ENCODE results near the gene ARAP2. TPM values are rescaled to one million over a fixed set of nuclear protein-coding genes. Genes with fewer than 3 reads are reported as not detected.

Gene ARAP2
- total RNA-seq, 2 donors from 2014 or later, result 10.1 to 12.8 TPM

DNA sequence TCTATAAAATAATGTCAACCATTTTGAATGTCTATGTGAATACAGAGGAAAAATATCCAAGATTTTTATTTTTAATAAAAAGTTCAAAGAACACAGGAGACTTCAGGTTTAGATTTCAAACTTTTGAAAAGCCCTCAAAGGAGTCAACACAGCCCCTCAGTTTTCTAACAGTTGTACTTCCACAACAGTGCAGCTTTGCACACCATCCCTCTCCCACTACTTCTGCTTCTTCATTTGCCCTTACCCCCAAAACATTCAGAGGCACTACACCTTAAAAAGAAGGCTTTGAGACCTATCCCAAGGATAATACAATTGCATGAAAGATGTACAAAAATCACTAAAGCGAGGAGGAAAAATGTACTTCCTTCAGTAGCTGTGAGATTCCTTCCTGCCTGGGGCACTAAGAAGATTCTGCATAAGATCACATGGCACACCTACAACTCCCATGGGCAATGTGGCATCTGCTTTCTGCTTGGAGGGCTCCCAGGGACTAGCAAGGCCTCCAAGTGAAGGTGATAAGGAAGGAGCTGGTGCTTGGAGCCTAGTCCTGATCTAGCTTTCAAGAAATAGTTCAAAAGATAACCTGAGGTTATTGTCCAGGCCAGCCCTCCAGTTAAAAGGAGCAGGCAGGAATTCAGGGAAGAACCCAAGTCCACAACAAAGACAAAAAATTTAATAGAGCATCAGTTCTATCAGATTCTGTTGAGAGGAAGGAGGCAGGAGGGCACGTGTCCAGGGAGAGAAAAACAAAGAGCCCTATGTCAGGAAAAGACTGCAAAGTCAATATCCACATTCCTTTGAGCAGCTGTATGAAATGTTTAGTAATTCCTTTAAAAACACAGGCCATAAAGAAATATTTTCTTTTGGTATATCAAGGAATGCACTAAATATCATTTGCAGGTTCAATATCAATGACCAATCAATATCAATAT, 19.1 kb downstream of the ARAP2 start:
- intact Hi-C loops (cut with DNase I), result no loop called here

DNA sequence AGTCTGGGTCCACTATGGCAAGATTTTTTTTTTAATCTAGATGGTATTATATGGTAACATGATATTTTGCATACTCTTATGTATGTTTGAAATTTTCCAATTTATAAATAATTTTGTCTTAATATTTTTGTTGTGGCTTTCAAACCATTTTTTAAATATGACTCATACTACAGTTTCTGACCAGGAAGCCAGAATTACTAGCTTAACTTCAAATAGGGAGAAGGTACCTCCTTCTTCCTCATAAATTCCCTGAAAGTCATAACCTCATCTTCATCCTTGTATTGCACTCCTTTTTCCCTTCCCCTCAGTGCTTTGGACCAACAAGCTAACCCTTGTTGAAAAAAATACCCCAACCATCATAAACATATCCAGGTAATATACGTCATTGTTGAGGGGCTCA, 21.6 kb downstream of the ARAP2 start:
- intact Hi-C loops (cut with DNase I), result no loop called here
- no peak for DNase-seq (ENCODE audit: low spot score)

More for the DNA sequence above, 19.1 kb downstream of the ARAP2 start:
- DNase-seq (ENCODE audit: low spot score), result no peak

DNA sequence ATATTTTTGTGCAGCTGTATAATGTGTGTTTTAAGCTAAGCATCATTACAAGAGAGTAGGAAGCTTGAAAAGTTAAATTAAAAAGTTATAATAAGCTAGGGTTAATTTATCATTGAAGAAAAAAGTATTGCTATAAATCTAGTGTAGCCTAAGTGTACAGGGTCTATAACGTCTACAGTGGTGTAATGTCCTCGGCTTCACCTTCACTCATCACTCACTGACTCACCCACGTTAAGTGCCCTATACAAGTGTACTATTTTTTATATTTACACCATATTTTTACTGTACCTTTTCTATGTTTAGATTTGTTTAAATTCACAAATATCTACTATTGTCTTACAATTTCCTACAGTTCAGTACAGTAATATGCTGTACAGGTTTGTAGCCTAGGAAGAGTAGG, 23.5 kb downstream of the ARAP2 start:
- intact Hi-C loops (cut with DNase I), result no loop called here

DNA sequence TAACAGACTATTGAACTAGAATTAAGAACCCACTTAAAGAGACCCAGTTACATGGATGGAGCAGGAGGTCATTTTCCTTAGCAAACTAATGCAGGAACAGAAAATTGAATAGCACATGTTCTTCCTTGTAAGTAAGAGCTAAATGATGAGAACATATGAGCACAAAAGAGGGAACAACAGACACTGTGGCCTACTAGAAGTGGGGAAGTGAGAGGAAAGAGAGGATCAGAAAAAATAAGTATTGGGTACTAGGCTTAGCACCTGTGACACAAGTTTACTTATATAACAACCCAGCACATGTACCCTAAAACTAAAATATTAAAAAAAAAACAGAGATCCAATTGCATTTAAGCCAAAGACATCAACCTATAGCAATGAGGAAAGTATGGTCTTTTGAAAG, 26.2 kb downstream of the ARAP2 start:
- no peak for DNase-seq (ENCODE audit: low spot score)
- intact Hi-C loops (cut with DNase I), result no loop called here

More for the DNA sequence above, 23.5 kb downstream of the ARAP2 start:
- DNase-seq (ENCODE audit: low spot score), result no peak

DNA sequence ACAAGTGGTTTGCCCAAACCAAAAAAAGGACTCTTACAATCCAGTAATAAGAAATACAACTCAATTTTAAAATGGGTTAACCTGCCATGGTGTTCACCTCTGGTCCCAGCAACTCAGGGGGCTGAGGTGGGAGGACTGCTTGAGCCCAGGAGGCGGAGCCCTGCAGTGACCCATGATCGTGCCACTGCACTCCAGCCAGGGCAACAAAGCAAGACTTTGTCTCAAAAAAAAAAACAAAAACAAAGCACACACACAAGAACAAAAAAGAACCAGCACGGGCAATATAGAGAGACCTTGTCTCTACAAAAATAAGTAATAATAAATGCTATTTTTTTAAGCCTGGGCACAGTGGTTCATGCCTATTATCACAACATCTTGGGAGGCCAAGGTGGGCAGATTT, 28.7 kb downstream of the ARAP2 start:
- intact Hi-C loops (cut with DNase I), result no loop called here
- DNase-seq (ENCODE audit: low spot score), result no peak

DNA sequence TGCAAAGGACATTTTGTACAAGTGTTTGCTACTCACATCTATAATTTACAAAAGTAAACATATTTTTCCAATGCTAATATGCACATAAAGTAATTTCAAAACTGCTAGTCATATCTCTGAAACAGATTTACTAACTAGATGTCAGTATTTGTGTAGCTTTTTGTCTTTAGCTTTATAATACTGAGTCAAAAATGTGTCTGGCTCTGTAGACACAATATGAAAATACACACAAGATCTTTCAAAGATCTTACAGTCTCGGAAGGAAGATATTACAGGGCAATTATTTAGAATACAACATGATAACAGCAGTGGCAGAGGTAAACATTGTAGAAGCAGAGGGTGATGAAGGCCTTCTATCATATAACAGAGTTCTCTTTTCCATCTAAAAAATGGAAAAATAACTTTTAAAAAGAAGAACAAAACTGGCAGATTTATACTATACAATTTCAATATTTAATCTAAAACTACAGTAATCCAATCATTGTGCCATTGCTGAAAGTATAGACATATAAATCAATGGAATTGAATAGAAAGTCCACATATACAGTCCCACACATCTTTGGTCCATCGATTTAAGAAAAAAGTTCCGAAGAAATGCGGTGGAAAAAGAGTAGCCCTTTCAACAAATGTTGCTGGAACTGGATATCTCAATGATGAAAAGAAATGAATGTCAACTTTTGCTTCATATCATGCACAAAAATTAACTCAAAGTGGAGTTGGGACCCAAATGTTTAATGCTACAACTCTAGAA, 29.4 kb downstream of the ARAP2 start:
- intact Hi-C loops (cut with DNase I), result no loop called here
- DNase-seq (ENCODE audit: low spot score), result no peak

DNA sequence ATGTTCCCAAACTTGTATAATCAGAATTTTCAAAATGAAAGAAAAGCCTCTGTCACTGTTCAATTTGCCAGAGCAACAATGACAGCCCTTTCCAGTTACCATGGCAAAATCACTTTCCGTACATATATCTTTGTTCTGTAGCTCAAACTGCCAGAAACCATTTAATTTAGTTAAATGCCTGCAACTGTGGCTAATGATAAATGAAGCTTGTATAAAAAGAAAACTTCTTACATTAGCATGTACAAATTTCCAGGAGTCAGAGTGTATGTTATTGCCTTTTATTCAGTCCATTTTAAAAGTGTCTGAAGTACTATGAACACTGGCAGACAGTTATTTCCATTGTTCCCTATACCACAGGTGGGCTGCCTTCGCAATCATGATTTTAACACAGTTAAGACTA, 30.3 kb downstream of the ARAP2 start:
- intact Hi-C loops (cut with DNase I), result no loop called here
- DNase-seq (ENCODE audit: low spot score), result no peak

DNA sequence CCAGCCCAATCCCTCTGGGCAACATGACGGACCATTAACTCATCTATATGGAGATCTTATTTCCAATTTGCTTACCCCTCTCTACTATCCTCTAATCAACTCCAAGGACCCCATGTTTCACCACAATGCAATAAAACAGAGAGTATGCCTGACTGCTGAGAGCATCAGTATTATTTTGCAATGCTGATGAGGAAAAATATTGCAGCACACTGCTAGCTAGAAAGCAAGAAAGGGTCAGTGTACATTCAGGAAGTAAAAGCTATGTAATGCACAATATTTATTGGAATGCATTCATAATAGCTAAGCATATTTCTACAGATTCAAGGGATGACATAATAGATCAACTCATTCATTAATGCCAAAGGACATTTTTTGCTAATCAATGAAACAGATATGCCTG, 33.2 kb downstream of the ARAP2 start:
- DNase-seq (ENCODE audit: low spot score), result no peak
- intact Hi-C loops (cut with DNase I), result no loop called here

DNA sequence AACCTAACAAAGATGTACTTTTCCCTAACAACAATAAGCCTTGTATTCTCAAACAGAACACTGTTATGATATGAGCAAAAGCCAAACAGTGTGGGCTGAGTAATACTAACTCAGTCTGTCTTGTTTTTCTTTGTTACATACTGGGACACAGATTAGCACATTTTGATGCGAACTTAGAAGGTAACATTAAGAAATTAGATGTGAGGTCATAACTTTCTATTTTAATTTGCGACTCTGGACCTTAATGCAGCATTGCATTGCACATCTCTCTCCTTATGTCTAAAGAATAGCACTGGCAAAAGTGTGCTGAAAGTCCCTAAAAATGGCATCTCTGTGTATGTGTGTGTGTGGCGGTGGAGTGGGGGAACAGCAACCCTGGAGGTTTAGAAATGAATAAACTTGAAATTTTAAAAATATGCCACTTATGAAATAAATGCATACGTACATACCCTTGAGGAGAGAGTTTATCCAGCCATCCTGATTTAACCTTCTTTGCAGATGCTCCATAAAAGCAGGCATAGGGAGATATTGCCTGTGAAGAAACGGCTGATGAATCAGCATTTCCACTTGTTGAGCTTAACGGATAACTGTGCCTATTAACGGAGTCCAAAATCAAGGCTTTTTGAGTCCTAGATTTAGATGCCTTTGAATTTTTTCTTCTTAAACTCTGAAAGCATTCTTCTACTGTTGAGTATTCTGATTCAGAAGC, 34.2 kb downstream of the ARAP2 start:
- no peak for DNase-seq (ENCODE audit: low spot score)
- intact Hi-C loops (cut with DNase I), result no loop called here

DNA sequence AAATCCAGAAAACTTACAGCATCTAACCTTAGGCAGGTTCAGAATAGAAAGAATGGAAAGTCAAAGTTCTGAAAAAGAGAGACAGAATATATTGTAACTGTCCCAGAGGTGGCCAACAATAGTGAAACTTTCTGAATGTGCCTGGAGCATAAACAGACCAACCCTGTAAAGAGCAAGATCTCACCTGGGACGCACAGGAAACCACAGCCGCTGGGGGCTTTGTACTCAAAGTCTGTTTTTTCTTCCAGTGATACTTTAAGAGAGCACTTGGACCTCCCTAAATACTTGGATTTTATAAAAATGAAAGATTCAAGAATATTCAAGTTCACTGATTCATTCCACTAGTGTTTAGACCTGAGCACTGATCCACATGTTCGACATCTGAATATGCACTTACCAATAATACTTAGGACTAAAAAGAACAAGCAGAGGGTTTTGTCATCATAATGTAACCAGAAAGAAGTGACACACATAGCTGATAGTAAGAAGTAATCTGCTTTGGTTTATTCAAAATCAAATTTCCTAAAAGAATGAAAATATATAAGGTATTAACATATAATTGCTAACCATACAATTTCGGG, 35.3 kb downstream of the ARAP2 start:
- intact Hi-C loops (cut with DNase I), result no loop called here
- no peak for DNase-seq (ENCODE audit: low spot score)

DNA sequence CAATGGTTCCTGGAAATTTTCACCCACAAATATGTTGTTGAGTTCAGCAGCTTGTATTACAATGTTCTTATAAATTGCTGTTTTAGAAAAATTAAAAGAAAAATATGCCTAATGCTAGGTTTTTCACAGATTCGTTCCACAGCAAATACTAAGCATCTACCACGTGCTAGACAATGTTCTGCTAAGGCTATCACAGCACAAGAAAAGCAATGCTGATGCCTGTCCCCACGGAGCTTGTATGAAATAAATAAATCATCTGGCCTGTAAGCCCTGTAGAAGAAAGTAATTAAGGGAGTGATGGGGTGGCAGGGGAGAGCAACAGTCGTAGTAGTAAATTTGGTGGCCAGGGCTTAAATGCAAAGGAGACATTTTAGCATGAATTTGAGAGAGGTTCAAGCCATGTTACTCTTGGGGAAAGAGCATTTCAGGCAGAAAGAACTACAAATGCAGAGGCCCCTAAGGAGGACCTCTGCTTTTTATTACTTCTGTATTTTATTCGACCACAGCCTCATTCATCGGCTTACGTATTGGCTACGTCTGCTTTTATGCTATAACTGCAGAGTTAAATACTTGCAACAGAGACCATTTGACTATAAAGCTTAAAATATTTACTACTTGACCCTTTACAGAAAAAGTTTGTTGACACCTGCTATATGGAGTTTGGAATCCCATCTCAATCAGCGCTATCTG, 36.3 kb downstream of the ARAP2 start:
- no peak for DNase-seq (ENCODE audit: low spot score)
- intact Hi-C loops (cut with DNase I), result no loop called here

DNA sequence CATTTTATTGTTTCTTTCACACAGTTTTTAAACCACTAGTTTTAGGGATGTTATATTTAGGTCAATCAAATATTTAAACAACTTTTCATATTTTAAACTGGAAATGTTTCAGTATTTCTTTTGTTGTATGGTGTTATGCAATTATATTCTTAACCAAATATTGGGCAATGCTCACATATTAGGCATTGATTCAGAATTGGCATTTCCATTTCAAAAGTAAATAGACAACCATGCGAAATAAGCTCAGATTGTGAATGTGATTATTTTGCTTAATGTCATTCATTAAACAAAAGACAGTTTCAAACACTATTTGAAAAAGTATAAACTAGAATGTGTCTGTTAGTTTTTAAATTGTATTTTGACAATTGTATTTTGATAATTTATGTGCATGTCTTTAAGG, 36.9 kb downstream of the ARAP2 start:
- no peak for DNase-seq (ENCODE audit: low spot score)
- intact Hi-C loops (cut with DNase I), result no loop called here

DNA sequence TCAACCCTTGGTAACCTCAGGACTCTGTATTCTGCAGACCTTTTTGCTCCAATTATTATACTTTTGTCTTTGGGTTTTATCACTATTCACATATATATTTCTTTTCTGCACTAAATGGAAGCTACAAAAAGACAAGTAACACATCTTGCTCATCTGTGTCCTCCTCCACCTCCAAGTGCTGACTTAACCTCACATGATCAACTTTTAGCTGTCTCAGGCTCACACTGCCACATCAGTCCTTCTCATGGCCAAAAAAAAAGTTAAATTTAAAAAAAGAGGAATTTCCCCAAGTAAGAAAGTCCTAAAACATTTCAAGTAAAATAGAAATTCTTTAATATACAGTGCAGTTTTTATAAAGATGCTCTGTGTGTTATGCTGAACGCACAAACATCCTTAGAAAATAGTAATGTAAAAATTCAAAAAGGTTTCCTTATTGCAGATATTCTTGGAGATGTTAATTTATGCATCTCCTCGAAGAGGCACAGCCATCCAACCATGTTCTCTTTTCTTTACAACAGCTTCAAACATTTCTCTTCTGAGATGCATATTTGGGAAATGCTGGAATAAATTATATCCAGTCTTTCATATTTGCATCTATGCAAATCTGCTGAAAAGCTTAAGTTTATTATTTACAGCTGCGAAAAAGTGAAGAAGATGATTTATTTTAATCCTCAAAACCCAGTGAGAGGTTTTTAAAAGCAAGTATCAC, 37.6 kb downstream of the ARAP2 start:
- intact Hi-C loops (cut with DNase I), result no loop called here
- DNase-seq (ENCODE audit: low spot score), result no peak

DNA sequence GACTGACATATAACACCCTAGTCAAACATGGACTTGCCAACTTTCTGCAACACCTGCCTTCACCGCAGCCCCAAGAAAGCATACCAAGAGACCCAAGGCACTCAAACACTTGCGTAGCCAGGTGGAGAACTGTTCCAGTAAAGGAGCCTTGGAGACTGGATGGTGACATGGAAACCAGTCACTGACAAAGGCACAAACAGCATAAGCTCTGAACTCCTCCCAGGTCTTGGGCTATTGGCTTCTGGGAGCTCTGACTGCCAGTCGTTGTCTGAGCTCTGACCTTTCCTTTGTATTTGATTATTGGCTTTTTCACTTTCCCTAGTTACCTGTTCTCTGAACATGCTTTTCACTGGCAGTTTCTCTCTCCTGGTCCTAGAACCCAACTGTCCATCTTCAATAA, 38.3 kb downstream of the ARAP2 start:
- intact Hi-C loops (cut with DNase I), result no loop called here
- no peak for DNase-seq (ENCODE audit: low spot score)

DNA sequence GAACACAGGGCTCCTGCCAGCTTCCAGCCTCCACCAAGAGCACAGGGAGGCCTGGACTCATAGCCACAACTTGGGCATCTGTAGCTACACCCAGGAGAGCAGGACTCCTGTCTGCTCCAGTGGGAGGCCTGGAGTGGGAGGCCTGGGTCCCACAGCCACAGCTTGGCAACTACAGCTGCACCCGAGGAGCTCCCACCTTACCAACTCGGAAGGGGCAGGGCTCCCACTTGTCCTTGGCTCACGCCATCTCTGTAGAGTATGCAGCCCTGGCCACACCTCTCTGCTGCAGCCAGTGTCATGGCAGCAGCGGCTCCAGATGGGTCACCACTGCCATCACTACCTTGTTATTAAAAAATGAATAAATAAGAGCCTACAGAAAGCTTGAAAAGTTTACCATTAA, 45.5 kb downstream of the ARAP2 start:
- intact Hi-C loops (cut with DNase I), result no loop called here
- no peak for DNase-seq (ENCODE audit: low spot score)

DNA sequence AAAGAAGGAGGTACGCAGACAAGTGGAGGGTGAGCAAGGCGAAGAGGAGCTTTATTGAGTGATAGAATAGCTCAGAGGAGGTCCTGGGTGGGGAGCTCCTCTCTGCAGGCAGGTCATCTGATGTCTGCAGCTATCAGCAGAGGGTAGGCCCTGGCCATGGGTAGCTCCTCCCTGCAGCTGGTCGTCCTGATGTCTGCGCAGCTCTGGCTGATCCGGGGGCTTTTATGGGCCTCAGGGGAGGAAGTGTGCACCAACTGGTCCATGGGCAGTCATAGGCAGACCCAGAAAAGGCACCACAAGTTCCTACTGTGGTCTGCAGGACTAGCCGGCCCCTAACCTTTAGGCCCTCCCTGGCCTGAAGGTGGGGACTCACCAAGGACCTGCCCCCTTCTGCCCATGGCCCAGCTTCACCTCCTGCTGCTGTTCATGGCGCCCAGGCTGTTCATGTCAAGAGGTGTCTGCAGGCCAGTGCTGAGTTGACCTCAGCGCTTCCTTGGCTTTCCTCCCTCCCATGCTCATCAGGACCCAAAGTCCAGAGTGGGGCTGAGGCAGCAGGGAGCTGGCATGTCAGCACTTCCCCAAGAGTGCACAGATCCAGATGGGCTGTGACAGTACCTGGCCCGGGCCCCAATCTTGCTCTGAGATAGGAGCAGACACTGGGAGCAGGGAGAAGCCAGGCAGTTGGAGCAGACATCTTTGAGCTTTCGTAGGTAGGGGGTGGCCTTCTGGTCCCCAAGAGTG, 46.1 kb downstream of the ARAP2 start:
- intact Hi-C loops (cut with DNase I), result no loop called here
- no peak for DNase-seq (ENCODE audit: low spot score)

DNA sequence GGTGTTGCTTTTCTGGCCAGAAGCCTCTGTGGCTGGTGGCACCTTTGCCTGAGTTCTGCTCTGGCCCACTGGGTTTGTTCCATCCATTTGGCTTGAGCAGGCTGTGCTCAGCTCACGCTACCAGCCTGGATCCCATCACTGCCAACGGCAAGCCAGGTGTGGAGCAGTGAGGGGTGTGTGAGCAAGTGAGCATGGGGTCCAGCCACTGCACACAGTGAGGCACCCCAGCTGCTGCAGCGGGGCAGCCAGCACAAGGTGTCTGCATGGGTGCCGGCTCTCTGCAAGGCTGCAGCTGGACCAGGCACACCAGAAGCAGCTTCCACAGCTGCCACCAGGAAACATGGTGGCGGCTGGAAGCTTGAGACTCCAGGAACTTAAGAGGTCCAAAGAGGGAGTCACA, 46.8 kb downstream of the ARAP2 start:
- peak; percentile 68 for DNase-seq (ENCODE audit: low spot score)
- intact Hi-C loops (cut with DNase I), result no loop called here
